Measurements from ENCODE around the gene MAPK8. TPM values are rescaled to one million over a fixed set of nuclear protein-coding genes. Genes with fewer than 3 reads are reported as not detected.
A peak's percentile ranks its signal among the peaks of the same experiment; 100 is the strongest.

The MAPK8 gene
- total RNA-seq, 3 donors from 2014 or later = 31.5 to 34.5 (median 33.7) TPM

DNA sequence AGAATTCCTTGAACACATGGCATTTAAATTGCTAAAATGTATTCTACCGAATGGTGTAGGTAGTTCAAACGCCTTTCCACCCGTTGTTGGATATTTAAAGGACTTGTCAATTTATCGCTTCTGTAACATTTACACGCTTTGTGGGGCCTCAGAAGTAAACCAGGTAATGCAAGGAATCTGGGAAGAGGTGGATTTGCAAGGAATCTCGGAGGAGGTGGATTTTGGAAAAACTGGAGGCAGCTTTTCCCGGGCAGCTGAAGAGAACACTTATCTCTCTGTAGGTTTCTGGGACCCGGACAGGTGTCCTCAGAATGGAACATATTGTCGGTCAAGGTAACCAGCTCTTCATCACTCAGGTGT, 592 bp upstream of the MAPK8 start:
- peak overlapping the region; percentile 69 for H3K4me3 Mint-ChIP-seq
- peaks cover 30% of the 10 kb centered on the region for H3K4me1 Mint-ChIP-seq (ENCODE audit: low read depth)
- H3K27me3 Mint-ChIP-seq (ENCODE audit: low read depth) = no peaks in the 10 kb centered on the region
- no peaks in the 10 kb centered on the region for H3K36me3 Mint-ChIP-seq (ENCODE audit: insufficient read depth)
- DNase-seq (no peak), ATAC-seq (no peak)
- H3K9me3 Mint-ChIP-seq = no peaks in the 10 kb centered on the region

DNA sequence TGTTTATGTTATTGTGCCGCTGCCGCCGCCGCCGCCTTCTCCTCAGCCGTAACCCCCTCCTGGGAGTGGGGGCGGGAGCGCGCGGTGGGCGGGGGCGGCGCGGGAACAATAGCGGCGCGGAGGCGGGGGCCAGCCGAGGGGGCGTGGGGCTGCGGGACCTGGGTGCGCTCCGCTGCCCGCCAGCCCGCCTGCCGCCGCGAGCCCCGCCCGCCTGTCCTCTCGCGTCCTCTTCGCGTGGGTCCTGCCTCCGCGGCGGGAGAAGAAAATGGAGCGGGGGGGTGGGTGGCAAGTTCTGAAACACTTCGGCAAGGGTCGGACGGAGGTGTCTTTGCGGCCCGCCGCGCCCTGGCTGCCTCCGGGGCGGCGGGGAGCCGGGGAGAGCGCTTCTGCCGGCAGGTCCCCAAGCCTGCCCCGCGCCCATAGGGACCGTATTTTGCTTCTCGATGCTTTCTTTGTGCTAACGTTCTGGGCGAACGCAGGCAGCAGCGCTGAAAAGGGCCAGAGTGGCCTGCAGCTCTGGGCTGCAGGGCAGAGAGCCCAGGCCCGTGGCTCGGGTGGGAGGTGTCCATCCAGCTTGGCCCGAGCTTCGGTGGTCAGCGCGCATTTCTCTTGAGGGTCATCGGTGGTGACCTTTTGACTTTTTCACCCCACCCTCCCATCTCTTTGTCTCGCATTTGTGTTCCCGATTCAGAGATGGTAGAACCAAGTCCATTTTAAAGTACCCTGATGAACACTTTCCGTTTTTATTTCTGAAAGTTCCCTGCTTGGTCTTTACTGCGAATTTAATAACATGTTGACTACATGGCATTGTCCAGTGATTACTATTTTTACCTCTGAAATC, 613 bp downstream of the MAPK8 start:
- peak; percentile 66 for DNase-seq
- no peaks in the 10 kb centered on the region for H3K36me3 Mint-ChIP-seq (ENCODE audit: insufficient read depth)
- peaks cover 38% of the 10 kb centered on the region for H3K4me1 Mint-ChIP-seq (ENCODE audit: low read depth)
- H3K9me3 Mint-ChIP-seq = no peaks in the 10 kb centered on the region
- no peaks in the 10 kb centered on the region for H3K27me3 Mint-ChIP-seq (ENCODE audit: low read depth)
- H3K4me3 Mint-ChIP-seq = peak overlapping the region; percentile 82
- ATAC-seq = peak; percentile 48 to 52

DNA sequence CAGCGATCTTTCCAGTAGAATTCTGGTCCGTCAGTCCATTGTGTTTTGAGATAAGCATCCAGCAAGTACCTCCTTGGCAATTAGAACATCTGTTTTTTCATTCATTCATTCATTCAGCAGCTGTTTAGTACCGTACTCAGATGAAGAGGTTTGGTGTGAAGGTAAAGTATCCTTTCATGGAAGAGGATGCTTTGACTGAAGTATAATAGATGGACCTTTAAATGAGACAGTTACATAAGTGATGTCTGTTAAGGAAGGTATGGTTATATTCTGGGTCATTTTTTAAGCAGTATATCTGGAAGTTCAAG, 1.2 kb downstream of the MAPK8 start:
- DNase-seq (no peak), ATAC-seq (no peak)
- Mint-ChIP-seq H3K4me1 (ENCODE audit: low read depth) (peaks cover 40% of the 10 kb centered on the region), H3K4me3 (peak overlapping the region; percentile 82), H3K9me3 (no peaks in the 10 kb centered on the region), H3K36me3 (ENCODE audit: insufficient read depth) (no peaks in the 10 kb centered on the region), H3K27me3 (ENCODE audit: low read depth) (no peaks in the 10 kb centered on the region)

- peaks cover 1% of the 10 kb centered on the region for H3K36me3 Mint-ChIP-seq (ENCODE audit: insufficient read depth)
- no peaks in the 10 kb centered on the region for H3K9me3 Mint-ChIP-seq
- ATAC-seq (peak in 1 of 2 donors; percentile 3), DNase-seq (no peak)
- peaks cover 49% of the 10 kb centered on the region for H3K4me1 Mint-ChIP-seq (ENCODE audit: low read depth)
- no peak overlapping the region for H3K4me3 Mint-ChIP-seq
- H3K27me3 Mint-ChIP-seq (ENCODE audit: low read depth) = no peaks in the 10 kb centered on the region
Observed at GRCh38 chr10:48309711-48310226, 3.3 kb downstream of the MAPK8 start.

DNA sequence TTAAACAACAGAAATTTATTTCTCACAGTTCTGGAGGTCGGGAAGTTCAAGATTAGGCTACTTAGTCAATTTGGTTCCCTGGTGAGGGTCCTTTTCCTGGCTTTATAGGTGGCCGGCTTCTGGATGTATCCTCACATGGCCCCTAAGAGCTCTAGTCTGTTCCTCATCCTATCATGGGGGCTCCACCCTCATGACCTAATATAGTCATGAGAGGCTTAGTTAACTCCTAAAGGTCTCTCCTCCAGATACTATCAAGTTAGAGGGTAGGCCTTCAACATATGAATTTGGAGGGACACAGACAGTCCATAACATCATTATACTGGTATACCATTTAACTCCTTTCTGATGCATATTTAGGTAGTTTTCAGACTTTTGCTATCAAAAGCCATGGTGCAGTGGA, 7.6 kb downstream of the MAPK8 start:
- no peak for ATAC-seq
- peaks cover 39% of the 10 kb centered on the region for H3K4me1 Mint-ChIP-seq (ENCODE audit: low read depth)
- no peak for DNase-seq
- H3K36me3 Mint-ChIP-seq (ENCODE audit: insufficient read depth) = peaks cover 1% of the 10 kb centered on the region
- no peaks in the 10 kb centered on the region for H3K27me3 Mint-ChIP-seq (ENCODE audit: low read depth)
- no peak overlapping the region for H3K4me3 Mint-ChIP-seq
- H3K9me3 Mint-ChIP-seq = no peaks in the 10 kb centered on the region

DNA sequence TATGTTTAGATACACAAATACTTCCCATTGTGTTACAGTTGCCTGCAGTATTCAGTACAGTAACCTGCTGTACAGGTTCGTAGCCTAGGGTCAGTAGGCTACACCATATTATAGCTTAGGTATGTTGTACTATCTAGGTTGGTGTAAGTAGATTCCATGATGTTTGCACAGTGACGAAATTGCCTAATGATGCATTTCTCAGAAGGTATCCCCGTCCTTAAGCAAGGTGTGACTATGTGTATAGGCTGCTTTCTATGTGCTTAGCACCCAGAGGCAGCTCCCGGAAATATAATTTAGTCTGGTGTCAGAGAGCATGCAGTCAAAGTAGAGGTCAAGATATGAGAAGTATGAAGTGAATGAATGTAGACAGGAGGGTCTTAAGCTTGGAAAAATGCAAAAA, 9.8 kb downstream of the MAPK8 start:
- peaks cover 4% of the 10 kb centered on the region for H3K36me3 Mint-ChIP-seq (ENCODE audit: insufficient read depth)

DNA sequence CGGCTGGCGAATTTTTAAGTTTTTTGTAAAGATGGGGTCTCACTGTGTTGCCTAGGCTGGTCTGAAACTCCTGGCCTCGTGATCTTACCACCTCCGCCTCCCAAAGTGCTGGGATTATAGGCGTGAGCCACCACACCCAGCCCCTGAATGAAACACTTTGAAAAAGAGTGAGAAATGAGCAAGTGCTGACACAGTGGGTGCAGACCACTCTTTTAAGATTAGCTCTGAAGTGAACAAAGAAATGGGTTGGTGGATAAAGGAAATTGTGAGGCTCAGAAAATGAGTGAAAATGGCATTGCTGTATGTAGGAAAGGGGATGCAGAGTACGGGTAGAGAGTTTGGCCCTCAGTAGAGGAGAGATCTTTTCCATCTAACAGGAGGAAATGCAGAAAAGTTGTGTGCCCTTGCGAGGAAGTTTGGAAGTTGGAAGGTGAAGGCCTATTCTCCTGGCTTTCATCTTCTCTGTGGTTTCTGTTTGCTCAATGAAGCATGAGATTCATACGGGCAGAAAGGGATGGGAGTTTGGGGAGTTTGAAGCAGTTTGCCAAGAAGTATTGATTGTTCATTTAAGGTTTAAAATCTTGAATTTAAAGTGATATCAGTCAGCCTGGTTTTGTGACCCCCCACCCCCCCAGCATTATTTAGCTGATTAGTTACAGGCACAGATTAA, 11.0 kb downstream of the MAPK8 start:
- DNase-seq (no peak), ATAC-seq (peak in 1 of 2 donors; percentile 28)
- Mint-ChIP-seq H3K4me1 (ENCODE audit: low read depth) (peaks cover 21% of the 10 kb centered on the region), H3K27me3 (ENCODE audit: low read depth) (no peaks in the 10 kb centered on the region), H3K4me3 (no peak overlapping the region), H3K9me3 (no peaks in the 10 kb centered on the region), H3K36me3 (ENCODE audit: insufficient read depth) (peaks cover 7% of the 10 kb centered on the region)

More for the DNA sequence above, 9.8 kb downstream of the MAPK8 start:
- no peak for DNase-seq
- no peaks in the 10 kb centered on the region for H3K9me3 Mint-ChIP-seq
- H3K4me1 Mint-ChIP-seq (ENCODE audit: low read depth) = peaks cover 23% of the 10 kb centered on the region
- no peak overlapping the region for H3K4me3 Mint-ChIP-seq
- no peak for ATAC-seq
- H3K27me3 Mint-ChIP-seq (ENCODE audit: low read depth) = no peaks in the 10 kb centered on the region

DNA sequence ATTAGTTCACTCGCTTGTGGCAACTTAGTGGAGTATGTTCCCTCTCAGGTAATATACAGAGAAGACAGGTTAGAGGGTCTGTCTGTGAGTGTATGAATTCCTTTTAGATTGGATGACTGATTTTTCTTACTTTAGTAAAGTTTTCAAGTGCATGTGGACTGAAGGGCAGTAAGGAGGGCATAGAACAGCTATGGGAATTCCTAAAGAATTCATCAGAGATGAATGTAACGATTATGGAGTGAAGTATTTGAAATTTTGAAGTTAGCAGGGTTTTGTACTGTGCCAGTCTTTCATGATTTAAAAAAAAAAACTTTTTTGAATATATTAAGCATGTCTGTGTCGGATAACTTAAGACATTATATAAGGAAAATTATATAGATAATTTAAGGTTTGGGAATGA, 15.5 kb downstream of the MAPK8 start:
- DNase-seq (no peak), ATAC-seq (no peak)
- peaks cover 12% of the 10 kb centered on the region for H3K36me3 Mint-ChIP-seq (ENCODE audit: insufficient read depth)
- H3K27me3 Mint-ChIP-seq (ENCODE audit: low read depth) = no peaks in the 10 kb centered on the region
- H3K4me1 Mint-ChIP-seq (ENCODE audit: low read depth) = peaks cover 34% of the 10 kb centered on the region
- H3K9me3 Mint-ChIP-seq = no peaks in the 10 kb centered on the region
- H3K4me3 Mint-ChIP-seq = no peak overlapping the region

- H3K4me1 Mint-ChIP-seq (ENCODE audit: low read depth) = peaks cover 48% of the 10 kb centered on the region
- DNase-seq (no peak), ATAC-seq (peak in 1 of 2 donors; percentile 41)
- H3K9me3 Mint-ChIP-seq = no peaks in the 10 kb centered on the region
- H3K27me3 Mint-ChIP-seq (ENCODE audit: low read depth) = no peaks in the 10 kb centered on the region
- H3K36me3 Mint-ChIP-seq (ENCODE audit: insufficient read depth) = peaks cover 16% of the 10 kb centered on the region
- H3K4me3 Mint-ChIP-seq = no peak overlapping the region
Observed at GRCh38 chr10:48324580-48324979, 18.1 kb downstream of the MAPK8 start.

- Mint-ChIP-seq H3K4me3 (no peak overlapping the region), H3K9me3 (peaks cover 4% of the 10 kb centered on the region)
Observed at GRCh38 chr10:48330269-48330668, 23.8 kb downstream of the MAPK8 start.

GRCh38 chr10:48331436-48331835, 25.0 kb downstream of the MAPK8 start:
- peaks cover 4% of the 10 kb centered on the region for H3K9me3 Mint-ChIP-seq
- ATAC-seq = no peak
- peaks cover 35% of the 10 kb centered on the region for H3K4me1 Mint-ChIP-seq (ENCODE audit: low read depth)
- H3K27me3 Mint-ChIP-seq (ENCODE audit: low read depth) = no peaks in the 10 kb centered on the region
- H3K36me3 Mint-ChIP-seq (ENCODE audit: insufficient read depth) = peaks cover 29% of the 10 kb centered on the region
- no peak for DNase-seq
- H3K4me3 Mint-ChIP-seq = no peak overlapping the region

More at GRCh38 chr10:48330269-48330668, 23.8 kb downstream of the MAPK8 start:
- ATAC-seq (no peak), DNase-seq (no peak)
- Mint-ChIP-seq H3K4me1 (ENCODE audit: low read depth) (peaks cover 40% of the 10 kb centered on the region), H3K27me3 (ENCODE audit: low read depth) (no peaks in the 10 kb centered on the region), H3K36me3 (ENCODE audit: insufficient read depth) (peaks cover 26% of the 10 kb centered on the region)

DNA sequence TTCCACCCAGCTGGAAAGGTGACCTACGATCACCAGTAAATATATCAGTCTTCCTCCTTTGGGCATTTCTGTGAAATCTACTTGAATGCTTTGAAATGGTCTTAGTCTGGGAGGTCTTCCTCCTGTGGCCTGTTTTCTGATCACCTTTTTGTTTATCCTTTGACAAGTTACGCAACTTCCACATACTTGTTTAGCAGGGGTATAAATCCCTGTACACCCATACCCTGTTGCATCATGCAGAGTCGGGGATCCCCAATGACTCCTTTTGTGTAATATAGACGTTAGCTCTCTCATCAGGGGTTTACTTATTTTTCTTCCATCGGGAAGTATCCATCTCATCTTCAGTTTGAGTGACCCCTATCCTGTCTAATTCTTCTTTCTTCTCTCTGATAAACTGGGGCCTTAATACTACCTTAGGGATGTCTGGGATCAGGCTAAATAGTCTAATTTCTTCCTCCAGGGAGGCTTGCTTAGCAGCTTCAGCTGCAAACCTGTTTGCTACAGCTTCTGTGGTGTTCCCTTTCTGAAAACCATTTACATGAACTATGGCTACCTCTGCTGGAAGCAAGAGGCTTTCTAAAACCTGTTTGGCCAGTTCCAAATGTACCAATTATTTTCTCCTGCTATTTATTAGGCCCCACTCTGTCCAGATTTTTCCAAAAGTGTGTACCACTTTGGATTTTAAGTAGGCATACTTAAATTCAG, 25.8 kb downstream of the MAPK8 start:
- H3K27me3 Mint-ChIP-seq (ENCODE audit: low read depth) = no peaks in the 10 kb centered on the region
- no peak for ATAC-seq
- DNase-seq = no peak
- peaks cover 31% of the 10 kb centered on the region for H3K4me1 Mint-ChIP-seq (ENCODE audit: low read depth)
- peaks cover 4% of the 10 kb centered on the region for H3K9me3 Mint-ChIP-seq
- peaks cover 35% of the 10 kb centered on the region for H3K36me3 Mint-ChIP-seq (ENCODE audit: insufficient read depth)
- no peak overlapping the region for H3K4me3 Mint-ChIP-seq

- ATAC-seq = no peak
- Mint-ChIP-seq H3K4me1 (ENCODE audit: low read depth) (peaks cover 30% of the 10 kb centered on the region), H3K36me3 (ENCODE audit: insufficient read depth) (peaks cover 39% of the 10 kb centered on the region)
Observed at GRCh38 chr10:48332871-48333216, 26.4 kb downstream of the MAPK8 start.

GRCh38 chr10:48333856-48334255, 27.4 kb downstream of the MAPK8 start:
- H3K36me3 Mint-ChIP-seq (ENCODE audit: insufficient read depth) = peaks cover 41% of the 10 kb centered on the region
- H3K4me1 Mint-ChIP-seq (ENCODE audit: low read depth) = peaks cover 29% of the 10 kb centered on the region
- ATAC-seq = no peak
- peaks cover 7% of the 10 kb centered on the region for H3K9me3 Mint-ChIP-seq
- no peaks in the 10 kb centered on the region for H3K27me3 Mint-ChIP-seq (ENCODE audit: low read depth)
- no peak overlapping the region for H3K4me3 Mint-ChIP-seq
- DNase-seq = no peak

More at GRCh38 chr10:48332871-48333216, 26.4 kb downstream of the MAPK8 start:
- Mint-ChIP-seq H3K4me3 (no peak overlapping the region), H3K9me3 (peaks cover 4% of the 10 kb centered on the region), H3K27me3 (ENCODE audit: low read depth) (no peaks in the 10 kb centered on the region)
- no peak for DNase-seq

Measured in activated T-cell treated with anti-CD3 and anti-CD28 coated beads, Interleukin-2, amount 50 U/mL, for 4 hours (primary cell).